Spinal cord (tissue), 10 donors: Measurements from ENCODE around the gene SRL. TPM values are rescaled to one million over a fixed set of nuclear protein-coding genes. Genes with fewer than 3 reads are reported as not detected.

Experiments used
- DNase-seq, 6 donors: peaks; one replicate each; pipeline versions ENCODE4 v3.0.0 to v3.0.0-alpha.2; 2013 to 2015; ENCODE audit warnings: low spot score in 6 of 6, low read depth in 4 of 6
- H3K27ac ChIP-seq: one replicate; pipeline ENCODE4 v1.5.1; 2013; ENCODE audit warnings: low read depth, low read length, control low read depth
- H3K27me3 ChIP-seq: one replicate; pipeline ENCODE4 v1.6.1; 2013; ENCODE audit warnings: low read length; ENCODE audit not compliant: control insufficient read depth, insufficient read depth
- H3K36me3 ChIP-seq: one replicate; pipeline ENCODE4 v1.6.1; 2013; ENCODE audit warnings: low read length; ENCODE audit not compliant: control insufficient read depth, insufficient read depth
- H3K4me1 ChIP-seq: one replicate; pipeline ENCODE4 v1.6.1; 2013; ENCODE audit warnings: low read length; ENCODE audit not compliant: control insufficient read depth, insufficient read depth
- H3K4me3 ChIP-seq: one replicate; pipeline ENCODE4 v1.5.1; 2013; ENCODE audit warnings: low read depth, low read length, control low read depth
- H3K9me3 ChIP-seq: one replicate; pipeline ENCODE4 v1.6.1; 2013; ENCODE audit warnings: low read length; ENCODE audit not compliant: control insufficient read depth, insufficient read depth
- WGBS: methylation state at CpG from one replicate; pipeline ENCODE4 v1.1.5; 2013; ENCODE audit warnings: missing lambda C conversion rate; ENCODE audit not compliant: insufficient coverage; 5-methylcytosine and 5-hydroxymethylcytosine counted together
- polyA plus RNA-seq, 2 donors: library from polyadenylated mRNA; unstranded; fragments of 120-200 nt; gene quantifications; one replicate each; pipeline ENCODE4 v1.2.1, GENCODE V29; 2013; ENCODE audit not compliant: insufficient read length in 2 of 2
- total RNA-seq, 2 donors: library from RNA; depleted of rRNA in 1 of 2; stranded (reverse); fragments of 120-200 nt in 1 of 2; fragments of >200 nt in 1 of 2; gene quantifications; one replicate each; pipeline versions ENCODE4 v1.2.3 to v1.2.4, GENCODE V29; 2013 to 2014
- donor health status: healthy.

SRL gene
- total and polyA plus RNA-seq, 4 donors = 1.6 to 1.9 (median 1.7) TPM

- WGBS = 100% methylated on average over 1 of the region's 5 CpGs
- H3K4me1 ChIP-seq = peaks cover 14% of the 10 kb centered on the region
- no peak overlapping the region for H3K4me3 ChIP-seq
- H3K9me3 ChIP-seq = no peaks in the 10 kb centered on the region
- no peak overlapping the region for H3K27ac ChIP-seq
- DNase-seq = no peak
- H3K36me3 ChIP-seq = no peaks in the 10 kb centered on the region
- no peaks in the 10 kb centered on the region for H3K27me3 ChIP-seq
These were observed 61.4 kb downstream of the SRL start for GRCh38 chr16:4180511-4180910.

GRCh38 chr16:4179763-4180260 lies 62.1 kb downstream of the SRL start:
- H3K36me3 ChIP-seq = no peaks in the 10 kb centered on the region
- no peaks in the 10 kb centered on the region for H3K9me3 ChIP-seq
- H3K4me1 ChIP-seq = peaks cover 14% of the 10 kb centered on the region
- no peak overlapping the region for H3K4me3 ChIP-seq
- DNase-seq = no peak
- H3K27ac ChIP-seq = no peak overlapping the region
- WGBS = 96% methylated on average over 4 of the region's 8 CpGs
- H3K27me3 ChIP-seq = no peaks in the 10 kb centered on the region

- Histone ChIP-seq H3K36me3 (no peaks in the 10 kb centered on the region), H3K4me3 (no peak overlapping the region), H3K27me3 (no peaks in the 10 kb centered on the region), H3K4me1 (peaks cover 6% of the 10 kb centered on the region), H3K27ac (no peak overlapping the region), H3K9me3 (no peaks in the 10 kb centered on the region)
- WGBS = 82% methylated on average over 5 of the region's 5 CpGs
- DNase-seq = no peak
These were observed 62.9 kb downstream of the SRL start for GRCh38 chr16:4179020-4179419.

DNA sequence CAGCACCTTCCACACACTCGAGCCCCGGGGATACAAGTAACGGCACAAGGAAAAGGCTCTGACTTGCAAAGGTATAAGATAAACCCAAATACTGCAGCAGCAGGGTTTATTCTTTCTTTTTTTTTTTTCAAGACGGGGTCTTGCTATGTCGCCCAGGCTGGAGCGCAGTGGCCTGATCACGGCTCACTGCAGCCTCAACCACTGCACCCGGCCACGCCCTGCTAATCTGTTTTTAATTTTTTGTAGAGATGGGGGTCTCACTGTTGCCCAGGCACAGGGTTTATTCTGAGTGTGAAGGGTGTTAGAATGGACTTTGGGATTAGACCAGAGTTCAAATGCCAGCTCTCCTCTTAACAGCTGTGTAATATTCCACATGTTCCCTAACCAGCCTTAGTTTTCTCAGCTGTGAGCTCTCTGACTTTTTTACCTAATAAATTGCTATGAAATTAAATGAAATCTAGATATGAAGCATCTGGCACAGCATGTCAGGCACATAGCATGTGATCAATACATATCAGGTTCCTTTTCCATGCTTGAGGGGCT lies 63.3 kb downstream of the SRL start:
- Histone ChIP-seq H3K27ac (no peak overlapping the region), H3K4me3 (no peak overlapping the region), H3K36me3 (no peaks in the 10 kb centered on the region), H3K4me1 (peaks cover 5% of the 10 kb centered on the region), H3K27me3 (no peaks in the 10 kb centered on the region), H3K9me3 (no peaks in the 10 kb centered on the region)
- no peak for DNase-seq
- WGBS = 93% methylated on average over 6 of the region's 9 CpGs

DNA sequence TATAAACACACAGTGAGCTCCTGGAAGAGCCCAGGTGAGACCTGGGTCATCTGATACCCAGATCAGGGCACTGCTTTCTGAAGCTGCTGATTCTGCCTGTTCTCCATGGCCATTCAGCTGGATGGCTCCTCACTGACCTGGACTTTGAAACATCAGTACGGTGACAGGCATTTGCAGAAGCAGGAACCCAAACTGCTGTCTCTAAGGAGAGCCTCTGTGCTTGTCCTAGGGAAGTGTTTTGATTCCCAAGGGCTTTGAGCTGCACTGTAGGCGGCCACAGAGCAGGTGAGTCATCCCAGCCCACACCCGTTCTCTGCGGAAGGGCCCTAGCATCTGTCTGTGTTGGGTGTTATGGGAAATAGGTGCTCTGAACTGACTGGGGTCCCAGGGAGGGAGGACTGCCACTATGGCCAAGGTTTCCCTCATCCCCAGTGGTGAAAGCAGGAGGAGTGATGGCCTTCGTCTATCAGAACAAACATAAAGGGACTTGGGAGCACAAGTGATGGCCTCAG lies 64.9 kb downstream of the SRL start:
- H3K27ac ChIP-seq = no peak overlapping the region
- no peaks in the 10 kb centered on the region for H3K4me1 ChIP-seq
- no peaks in the 10 kb centered on the region for H3K36me3 ChIP-seq
- H3K4me3 ChIP-seq = no peak overlapping the region
- no peaks in the 10 kb centered on the region for H3K27me3 ChIP-seq
- no peak for DNase-seq
- no peaks in the 10 kb centered on the region for H3K9me3 ChIP-seq
- WGBS = 76% methylated on average over 5 of the region's 5 CpGs

GRCh38 chr16:4175849-4176248 lies 66.0 kb downstream of the SRL start:
- no peaks in the 10 kb centered on the region for H3K9me3 ChIP-seq
- H3K27ac ChIP-seq = no peak overlapping the region
- DNase-seq = no peak
- WGBS = 86% methylated on average over 2 of the region's 2 CpGs
- no peaks in the 10 kb centered on the region for H3K4me1 ChIP-seq
- H3K36me3 ChIP-seq = no peaks in the 10 kb centered on the region
- no peaks in the 10 kb centered on the region for H3K27me3 ChIP-seq
- no peak overlapping the region for H3K4me3 ChIP-seq

GRCh38 chr16:4172070-4172469 lies 69.8 kb downstream of the SRL start:
- H3K36me3 ChIP-seq = no peaks in the 10 kb centered on the region
- H3K4me3 ChIP-seq = no peak overlapping the region
- no peaks in the 10 kb centered on the region for H3K4me1 ChIP-seq
- no peaks in the 10 kb centered on the region for H3K9me3 ChIP-seq
- WGBS = 92% methylated on average over 2 of the region's 3 CpGs
- H3K27me3 ChIP-seq = no peaks in the 10 kb centered on the region
- no peak overlapping the region for H3K27ac ChIP-seq
- DNase-seq = no peak

GRCh38 chr16:4169415-4169814 lies 72.5 kb downstream of the SRL start:
- no peaks in the 10 kb centered on the region for H3K9me3 ChIP-seq
- no peaks in the 10 kb centered on the region for H3K27me3 ChIP-seq
- no peak overlapping the region for H3K4me3 ChIP-seq
- no peaks in the 10 kb centered on the region for H3K36me3 ChIP-seq
- H3K27ac ChIP-seq = no peak overlapping the region
- H3K4me1 ChIP-seq = no peaks in the 10 kb centered on the region
- no peak for DNase-seq
- 93% methylated on average over 6 of the region's 6 CpGs for WGBS

GRCh38 chr16:4166821-4167220 lies 75.1 kb downstream of the SRL start:
- Histone ChIP-seq H3K4me3 (no peak overlapping the region), H3K36me3 (no peaks in the 10 kb centered on the region), H3K27me3 (no peaks in the 10 kb centered on the region), H3K9me3 (no peaks in the 10 kb centered on the region), H3K27ac (no peak overlapping the region), H3K4me1 (no peaks in the 10 kb centered on the region)
- no peak for DNase-seq
- WGBS = 97% methylated on average over 2 of the region's 4 CpGs

DNA sequence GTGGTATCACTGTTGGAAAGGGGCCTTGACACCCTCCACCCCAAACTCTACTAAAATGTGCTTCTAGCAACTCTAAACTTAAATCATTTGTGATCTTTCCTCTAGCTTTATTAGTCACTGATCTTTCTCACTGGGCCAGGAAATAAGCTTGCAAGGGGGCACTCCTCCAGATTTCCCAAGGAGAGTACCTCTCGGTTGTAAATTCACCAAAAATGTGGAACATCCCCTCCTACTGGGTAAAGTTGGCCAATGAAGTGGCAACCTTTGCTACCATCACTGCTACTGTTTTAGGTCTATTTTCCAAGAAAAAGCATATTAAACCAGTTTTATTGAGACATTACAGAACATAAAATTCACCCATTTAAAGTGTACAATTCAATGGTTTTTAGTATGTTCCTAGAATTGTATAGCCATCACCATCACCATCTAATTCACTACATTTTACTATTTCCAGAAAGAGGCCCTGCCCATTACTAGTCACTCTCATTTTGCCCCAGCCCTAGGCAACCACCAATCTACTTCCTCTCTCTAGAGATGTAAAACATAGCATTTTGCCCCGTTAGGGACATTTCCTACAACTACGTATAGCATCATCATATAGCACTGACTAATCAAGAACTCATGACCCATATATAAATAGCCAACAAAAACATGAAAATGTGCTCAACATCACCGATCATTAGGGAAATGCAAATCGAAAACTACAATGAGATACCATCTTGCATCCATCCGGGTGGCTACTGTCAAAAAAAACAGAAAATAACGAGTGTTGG lies 81.0 kb downstream of the SRL start:
- H3K36me3 ChIP-seq = no peaks in the 10 kb centered on the region
- H3K4me1 ChIP-seq = no peaks in the 10 kb centered on the region
- H3K9me3 ChIP-seq = no peaks in the 10 kb centered on the region
- H3K27me3 ChIP-seq = no peaks in the 10 kb centered on the region
- H3K4me3 ChIP-seq = no peak overlapping the region
- no peak overlapping the region for H3K27ac ChIP-seq
- WGBS = 89% methylated on average over 6 of the region's 7 CpGs
- DNase-seq = no peak
